Urinary bladder (tissue), 4 donors: ENCODE results near the gene NHS. TPM values are rescaled to one million over a fixed set of nuclear protein-coding genes. Genes with fewer than 3 reads are reported as not detected.
A peak's percentile ranks its signal among the peaks of the same experiment; 100 is the strongest.

Source experiments
- DNase-seq: peaks from one replicate; pipeline ENCODE4 v3.0.0-alpha.2; 2015; ENCODE audit errors: extremely low spot score
- H3K27ac ChIP-seq: one replicate; pipeline ENCODE4 v1.5.1; 2013; ENCODE audit warnings: low read depth, mild to moderate bottlenecking, moderate library complexity
- H3K36me3 ChIP-seq: one replicate; pipeline ENCODE4 v1.6.1; 2013; ENCODE audit warnings: mild to moderate bottlenecking, moderate library complexity; ENCODE audit not compliant: insufficient read depth
- H3K4me1 ChIP-seq: one replicate; pipeline ENCODE4 v1.6.1; 2013; ENCODE audit warnings: mild to moderate bottlenecking, moderate library complexity; ENCODE audit not compliant: insufficient read depth
- H3K4me3 ChIP-seq: one replicate; pipeline ENCODE4 v1.5.1; 2013; ENCODE audit warnings: low read depth, low read length
- WGBS: extraction: QIAGEN DNeasy Blood & Tissue Kit; methylation state at CpG from one replicate; pipeline ENCODE4 v1.1.7; 2013; 5-methylcytosine and 5-hydroxymethylcytosine counted together
- polyA plus RNA-seq: library from polyadenylated mRNA; stranded (reverse); fragments of 200-250 nt; gene quantifications from one replicate; pipeline ENCODE4 v1.2.3, GENCODE V29; 2013
- total RNA-seq: library from RNA; depleted of rRNA; stranded (reverse); fragments of >200 nt; gene quantifications from one replicate; pipeline ENCODE4 v1.2.3, GENCODE V29; 2014
- donor health status: healthy with polysubstance abuse.
- donor health status: healthy.

NHS gene
- total and polyA plus RNA-seq, 2 donors: 4.2 to 7.8 TPM

DNA sequence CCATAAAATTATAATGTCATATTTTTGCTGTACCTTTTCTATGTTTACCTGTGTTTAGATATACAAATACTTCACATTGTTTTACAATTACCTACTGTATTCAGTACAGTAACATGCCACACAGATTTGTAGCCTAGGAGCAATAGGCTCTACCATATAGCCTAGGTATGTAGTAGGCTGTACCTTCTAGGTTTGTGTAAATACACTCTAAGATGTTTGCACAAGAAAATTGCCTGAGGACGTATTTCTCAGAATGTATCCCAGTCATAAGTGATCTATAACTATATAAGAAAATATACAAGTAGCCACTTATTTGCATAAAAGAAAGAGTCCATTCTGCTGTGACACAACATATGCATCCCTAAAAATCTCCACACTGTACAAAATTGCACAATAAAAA lies 326.0 kb downstream of the NHS start:
- no peak overlapping the region for H3K4me3 ChIP-seq
- DNase-seq: no peak
- 86% methylated on average over 1 of the region's 1 CpG for WGBS
- no peak overlapping the region for H3K27ac ChIP-seq
- H3K36me3 ChIP-seq: no peaks in the 10 kb centered on the region
- no peaks in the 10 kb centered on the region for H3K4me1 ChIP-seq

DNA sequence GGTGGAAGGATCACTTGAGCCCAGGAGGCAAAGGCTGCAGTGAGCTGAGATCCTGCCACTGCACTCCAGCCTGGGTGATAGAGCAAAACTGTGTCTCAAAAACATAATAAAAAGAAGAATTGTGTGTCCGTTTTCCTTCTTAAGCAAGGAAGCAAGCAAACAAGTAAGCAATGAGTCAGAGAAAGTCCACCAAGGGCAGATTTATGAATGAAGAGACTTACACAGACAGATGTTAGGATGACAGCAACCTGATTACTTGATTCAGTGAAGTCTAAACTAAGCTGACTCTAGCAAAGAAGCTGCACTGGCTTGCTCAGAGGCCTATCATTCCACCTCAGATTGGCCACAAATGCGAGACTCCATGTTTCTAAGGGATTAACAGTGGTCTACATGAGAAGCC lies 328.2 kb downstream of the NHS start:
- H3K27ac ChIP-seq: no peak overlapping the region
- H3K36me3 ChIP-seq: no peaks in the 10 kb centered on the region
- WGBS: 79% methylated on average over 2 of the region's 2 CpGs
- no peak overlapping the region for H3K4me3 ChIP-seq
- DNase-seq: no peak
- no peaks in the 10 kb centered on the region for H3K4me1 ChIP-seq

DNA sequence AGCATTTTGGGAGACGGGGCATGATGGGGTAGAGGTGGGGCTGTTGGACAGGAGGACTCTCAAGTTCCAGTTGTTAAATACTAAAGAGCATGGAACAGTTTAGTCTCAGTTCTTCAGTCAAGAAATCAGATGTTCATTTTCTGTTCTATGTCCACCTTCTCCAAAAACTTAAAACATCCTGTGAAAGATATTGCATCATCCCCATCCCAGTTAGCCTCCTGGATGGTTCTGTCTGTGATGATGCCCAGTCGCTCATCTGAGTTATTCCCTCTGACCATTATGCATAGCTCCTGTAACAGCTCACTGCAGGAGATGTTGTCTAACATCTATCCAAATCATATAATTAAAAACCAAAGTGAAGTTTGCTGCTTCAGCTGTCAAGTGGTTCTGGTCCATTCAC lies 330.2 kb downstream of the NHS start:
- no peak for DNase-seq
- Histone ChIP-seq H3K4me1 (no peaks in the 10 kb centered on the region), H3K27ac (no peak overlapping the region), H3K4me3 (no peak overlapping the region), H3K36me3 (no peaks in the 10 kb centered on the region)
- WGBS: 97% methylated on average over 2 of the region's 2 CpGs

DNA sequence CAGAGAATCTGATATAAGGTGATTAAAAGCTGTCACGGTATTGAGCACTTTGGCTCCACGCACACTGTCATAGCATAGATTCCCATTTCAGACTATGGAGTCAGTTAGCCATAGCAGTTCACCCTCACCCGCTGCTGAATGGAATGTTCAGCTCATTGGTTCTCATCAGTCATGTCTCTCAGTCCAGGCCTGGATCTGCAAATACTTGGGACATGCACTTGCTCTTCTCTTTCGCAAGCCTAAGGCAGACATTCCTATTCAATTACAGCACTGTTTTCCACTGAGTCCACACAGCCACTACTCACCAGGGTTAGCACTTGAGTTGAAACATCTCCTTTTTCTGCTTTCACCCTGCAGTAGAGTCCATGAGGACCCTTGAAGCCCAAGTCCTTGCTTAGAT lies 331.7 kb downstream of the NHS start:
- no peaks in the 10 kb centered on the region for H3K36me3 ChIP-seq
- 94% methylated on average over 4 of the region's 4 CpGs for WGBS
- H3K4me1 ChIP-seq: no peaks in the 10 kb centered on the region
- no peak for DNase-seq
- H3K27ac ChIP-seq: no peak overlapping the region
- H3K4me3 ChIP-seq: no peak overlapping the region

DNA sequence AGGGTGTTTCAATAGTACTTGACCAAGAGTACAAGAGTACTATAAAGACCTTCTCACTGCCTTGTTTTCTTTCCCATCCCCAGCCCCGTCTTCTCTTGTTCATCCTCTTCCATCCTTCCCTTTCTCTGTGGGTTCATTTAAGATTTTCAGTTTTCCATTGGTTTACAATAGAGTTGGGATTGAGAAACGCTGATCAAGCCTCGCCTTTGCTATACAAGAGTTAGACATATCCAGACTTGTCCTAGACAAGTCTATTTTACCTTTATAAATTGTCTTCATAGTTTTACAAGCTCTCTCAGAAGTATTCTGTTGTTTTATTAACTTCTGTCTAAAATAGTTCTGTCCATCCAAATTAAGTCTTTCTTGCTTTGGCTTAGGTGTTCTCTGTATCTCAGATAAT lies 332.7 kb downstream of the NHS start:
- no peak overlapping the region for H3K27ac ChIP-seq
- no peak overlapping the region for H3K4me3 ChIP-seq
- DNase-seq: no peak
- no peaks in the 10 kb centered on the region for H3K36me3 ChIP-seq
- no peaks in the 10 kb centered on the region for H3K4me1 ChIP-seq
- WGBS: 86% methylated on average over 3 of the region's 3 CpGs

DNA sequence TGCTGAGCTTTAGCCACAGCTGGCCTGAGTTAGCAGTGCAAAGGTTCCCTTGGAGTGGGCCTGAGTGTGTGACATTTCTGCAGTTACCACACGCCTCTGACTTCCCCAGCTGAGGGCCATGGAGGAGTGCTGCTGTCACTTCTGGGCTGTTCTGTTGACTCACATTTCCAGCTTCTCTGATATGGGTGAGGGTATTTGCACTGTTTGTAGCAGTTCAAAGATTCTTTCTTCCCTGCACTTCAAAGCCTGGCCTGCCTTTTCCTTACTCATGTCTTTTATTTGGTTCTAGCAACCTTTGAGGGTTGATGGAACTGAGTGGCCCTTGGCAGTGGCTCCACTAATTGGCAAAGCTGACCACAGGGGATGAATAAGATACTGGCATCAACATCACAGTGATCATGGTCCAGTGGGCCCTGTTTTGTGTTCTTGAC lies 335.9 kb downstream of the NHS start:
- no peak overlapping the region for H3K27ac ChIP-seq
- DNase-seq: no peak
- WGBS: 87% methylated on average over 1 of the region's 1 CpG

DNA sequence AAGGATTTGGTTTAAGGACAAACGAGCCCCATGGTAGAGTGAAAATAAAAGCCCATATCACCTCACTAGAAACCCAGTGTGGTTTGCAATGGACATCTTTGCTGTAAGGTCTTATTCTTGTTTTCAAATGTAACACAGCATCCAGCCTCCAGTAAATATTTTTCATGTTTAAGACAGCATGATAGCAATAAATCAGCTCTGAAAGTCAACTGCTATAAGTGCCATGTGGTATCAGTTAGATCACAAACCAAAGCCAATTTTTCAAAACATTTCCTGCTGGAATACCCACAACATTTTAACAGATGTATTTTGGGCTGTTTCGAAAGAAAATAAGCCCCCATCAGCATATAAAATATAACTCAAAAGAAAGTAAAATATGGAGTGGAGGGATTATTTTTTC lies 338.3 kb downstream of the NHS start:
- H3K36me3 ChIP-seq: no peaks in the 10 kb centered on the region
- H3K27ac ChIP-seq: no peak overlapping the region
- WGBS: 49% methylated on average over 2 of the region's 2 CpGs
- H3K4me1 ChIP-seq: no peaks in the 10 kb centered on the region
- H3K4me3 ChIP-seq: no peak overlapping the region
- no peak for DNase-seq

More for the DNA sequence above, 335.9 kb downstream of the NHS start:
- Histone ChIP-seq H3K4me1 (no peaks in the 10 kb centered on the region), H3K36me3 (no peaks in the 10 kb centered on the region), H3K4me3 (no peak overlapping the region)

DNA sequence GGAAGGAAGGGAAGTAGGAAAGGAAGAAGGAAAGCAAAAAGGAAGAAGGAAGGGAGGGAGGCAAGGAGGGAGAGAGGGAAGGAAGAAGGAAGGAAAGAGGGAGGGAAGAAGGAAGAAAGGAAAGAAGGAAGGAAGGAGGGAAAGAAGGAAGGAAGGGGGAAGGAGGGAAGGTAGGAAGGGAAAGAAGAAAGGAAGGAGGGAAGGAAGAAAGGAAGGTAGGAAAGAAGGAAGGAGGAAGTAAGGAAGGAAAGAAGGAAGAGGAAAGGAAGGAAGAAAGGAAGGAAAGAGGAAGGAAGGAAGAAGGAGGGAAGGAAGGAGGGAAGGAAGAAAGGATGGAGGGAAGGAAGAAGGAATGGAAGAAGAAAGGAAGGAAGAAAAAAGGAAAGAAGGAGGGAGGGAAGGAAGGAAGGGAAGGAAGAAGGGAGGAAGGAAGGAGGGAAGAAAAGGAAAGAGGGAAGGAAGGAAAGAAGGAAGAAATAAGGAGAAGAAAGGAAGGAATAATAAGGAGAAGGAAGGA lies 343.7 kb downstream of the NHS start:
- no peak for DNase-seq
- H3K4me3 ChIP-seq: no peak overlapping the region
- no peaks in the 10 kb centered on the region for H3K4me1 ChIP-seq
- H3K27ac ChIP-seq: no peak overlapping the region
- no peaks in the 10 kb centered on the region for H3K36me3 ChIP-seq

DNA sequence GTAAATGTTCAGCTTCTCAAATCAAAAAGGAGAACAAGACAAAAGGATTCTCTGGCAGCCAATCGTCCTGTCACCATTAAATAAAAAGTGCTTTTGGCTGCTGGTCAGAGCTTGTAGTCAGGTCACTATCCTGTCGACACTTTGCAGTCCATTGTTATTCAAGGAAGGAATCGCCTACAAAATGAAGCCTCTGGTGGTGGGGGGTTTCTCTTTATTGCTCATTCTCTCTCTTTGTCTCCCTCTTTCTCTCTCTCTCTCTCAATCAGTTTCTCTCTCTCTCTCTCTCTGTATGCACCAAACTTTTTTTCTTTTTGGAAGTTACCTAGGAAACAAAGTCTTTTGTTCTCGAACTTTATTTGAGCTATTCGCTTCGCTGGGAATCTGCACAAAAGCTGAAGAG lies 344.7 kb downstream of the NHS start:
- WGBS: 72% methylated on average over 6 of the region's 6 CpGs
- no peak overlapping the region for H3K27ac ChIP-seq
- H3K4me3 ChIP-seq: no peak overlapping the region
- no peaks in the 10 kb centered on the region for H3K36me3 ChIP-seq
- no peaks in the 10 kb centered on the region for H3K4me1 ChIP-seq
- no peak for DNase-seq

DNA sequence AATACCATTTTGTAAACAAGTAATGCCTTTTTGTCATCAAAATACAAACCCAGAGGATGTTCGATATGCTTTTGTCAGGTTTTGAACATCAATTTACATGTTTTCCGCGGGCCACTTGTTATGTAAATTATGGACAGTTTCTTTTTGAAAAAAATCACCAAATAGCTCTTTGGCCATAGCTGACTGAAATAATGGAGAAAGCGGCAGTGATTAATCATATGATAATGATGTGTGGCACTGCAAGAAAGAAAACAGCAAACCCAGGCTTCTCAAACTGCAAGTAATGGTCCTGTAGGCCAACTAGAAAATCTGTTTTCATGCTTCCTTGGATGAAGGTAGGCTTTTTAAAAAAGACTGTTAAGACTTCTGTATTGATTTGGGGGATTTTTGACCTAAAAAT lies 346.7 kb downstream of the NHS start:
- Histone ChIP-seq H3K4me1 (no peaks in the 10 kb centered on the region), H3K4me3 (no peak overlapping the region), H3K36me3 (no peaks in the 10 kb centered on the region), H3K27ac (no peak overlapping the region)
- no peak for DNase-seq
- WGBS: 89% methylated on average over 4 of the region's 4 CpGs

DNA sequence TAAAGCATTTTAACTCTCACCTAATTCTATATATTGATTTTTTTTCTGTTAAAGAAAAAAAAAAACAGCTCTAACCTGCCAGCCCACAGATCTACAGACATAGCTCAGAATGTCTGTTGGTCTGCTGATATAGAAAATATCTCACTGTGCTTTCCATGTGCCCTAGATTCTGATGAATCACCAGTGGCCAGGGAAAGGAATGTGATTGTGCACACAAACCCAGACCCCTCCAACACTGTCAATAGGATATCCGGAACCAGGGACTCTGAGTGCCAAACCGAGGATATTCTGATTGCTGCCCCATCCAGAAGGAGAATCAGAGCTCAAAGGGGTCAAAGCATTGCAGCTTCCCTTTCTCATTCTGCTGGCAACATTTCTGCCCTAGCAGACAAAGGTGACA lies 350.2 kb downstream of the NHS start:
- no peak for DNase-seq
- H3K4me1 ChIP-seq: no peaks in the 10 kb centered on the region
- H3K4me3 ChIP-seq: no peak overlapping the region
- H3K36me3 ChIP-seq: no peaks in the 10 kb centered on the region
- H3K27ac ChIP-seq: no peak overlapping the region
- 95% methylated on average over 2 of the region's 2 CpGs for WGBS

DNA sequence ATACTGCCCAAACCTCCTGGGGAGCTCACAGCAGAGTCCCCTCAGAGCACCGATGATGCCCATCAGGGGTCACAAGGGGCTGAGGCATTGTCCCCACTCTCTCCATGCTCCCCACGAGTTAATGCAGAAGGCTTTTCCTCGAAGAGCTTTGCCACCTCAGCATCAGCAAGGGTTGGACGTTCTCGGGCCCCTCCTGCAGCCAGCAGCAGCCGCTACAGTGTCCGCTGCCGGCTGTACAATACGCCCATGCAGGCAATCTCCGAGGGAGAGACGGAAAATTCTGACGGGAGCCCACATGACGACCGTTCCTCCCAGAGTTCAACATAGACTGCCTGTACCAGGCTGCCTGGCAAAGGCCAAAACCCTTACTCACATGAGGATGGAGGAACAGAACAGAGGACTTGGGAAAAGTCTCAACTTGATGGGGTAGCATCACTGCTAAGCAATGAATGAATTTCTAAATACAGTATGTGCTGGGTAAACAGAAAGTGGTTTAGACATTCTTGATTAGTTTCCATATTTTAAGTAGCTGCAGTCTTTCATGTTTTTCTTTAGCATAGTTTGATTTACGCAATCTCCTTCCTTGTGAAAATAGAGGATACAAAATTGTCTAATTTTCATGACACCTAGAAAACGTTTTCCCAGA lies 357.3 kb downstream of the NHS start:
- no peaks in the 10 kb centered on the region for H3K36me3 ChIP-seq
- no peak overlapping the region for H3K4me3 ChIP-seq
- no peaks in the 10 kb centered on the region for H3K4me1 ChIP-seq
- WGBS: 89% methylated on average over 16 of the region's 16 CpGs
- no peak for DNase-seq
- H3K27ac ChIP-seq: no peak overlapping the region

DNA sequence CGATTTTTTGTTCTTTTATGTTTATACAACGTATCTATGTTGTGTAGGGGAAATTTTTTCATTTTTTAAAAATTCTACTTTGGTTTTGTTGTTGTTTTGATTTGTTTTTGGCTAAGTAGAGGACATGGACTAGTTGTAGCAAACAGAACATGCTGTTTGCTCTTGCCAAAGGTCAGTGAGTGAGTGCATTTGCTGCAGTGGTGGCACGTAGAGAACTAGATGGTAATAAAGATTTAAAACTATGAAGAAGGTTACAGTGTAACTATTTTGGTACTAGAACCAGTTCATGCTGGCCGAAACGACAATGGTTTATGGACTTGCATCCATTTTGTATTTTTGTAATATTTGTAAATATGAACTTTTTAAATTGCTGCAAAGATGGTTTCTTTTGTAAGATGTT lies 360.4 kb downstream of the NHS start:
- 20% methylated on average over 5 of the region's 5 CpGs for WGBS
- peak; percentile 15 for DNase-seq

DNA sequence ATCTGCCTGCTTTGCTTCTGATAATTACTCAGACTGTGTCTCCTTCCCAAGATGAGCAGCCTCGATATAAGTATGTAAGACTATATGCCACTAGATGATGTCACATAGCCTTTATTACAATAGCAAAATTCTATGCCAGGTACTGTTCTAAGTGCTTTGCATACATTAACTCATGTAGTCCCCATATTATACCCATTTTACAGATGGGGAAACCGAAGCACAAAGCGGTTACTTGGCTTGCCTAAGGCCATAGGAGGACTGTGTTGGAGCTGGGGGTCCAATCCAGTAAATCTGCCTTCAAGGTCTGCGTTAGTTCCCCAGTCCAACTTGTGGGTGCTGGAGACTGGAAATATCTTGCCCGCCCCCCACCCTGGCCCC lies 361.5 kb downstream of the NHS start:
- Histone ChIP-seq H3K4me3 (no peak overlapping the region), H3K27ac (peak overlapping the region; percentile 89), H3K4me1 (no peaks in the 10 kb centered on the region), H3K36me3 (no peaks in the 10 kb centered on the region)
- no peak for DNase-seq
- WGBS: 47% methylated on average over 5 of the region's 5 CpGs

More for the DNA sequence above, 360.4 kb downstream of the NHS start:
- no peak overlapping the region for H3K4me3 ChIP-seq
- H3K4me1 ChIP-seq: no peaks in the 10 kb centered on the region
- no peak overlapping the region for H3K27ac ChIP-seq
- H3K36me3 ChIP-seq: no peaks in the 10 kb centered on the region
